Tibial artery (tissue), 4 donors: ENCODE measurements around the gene APOLD1.
"Not testable (repeated sequence)": the region's sequence is repeated elsewhere in the genome, so short reads cannot be mapped to it uniquely, and the experiment has no call there.

Experiments
- DNase-seq, 2 donors: peaks; one replicate each; pipeline ENCODE4 v3.0.0-alpha.2; 2019
- H3K27ac ChIP-seq, 2 donors: fragments of 200-600 bp; sonication (generic) in 1 of 2; 1 replicate in 1 of 2; 2 replicates in 1 of 2; pipeline ENCODE4 v1.5.1; 2018 to 2019; ENCODE audit warnings: mild to moderate bottlenecking in 1 of 2
- H3K27me3 ChIP-seq, 2 donors: fragments of 200-600 bp; sonication (generic) in 1 of 2; one replicate each; pipeline versions ENCODE4 v1.5.1 to v1.6.0; 2016 to 2019
- H3K36me3 ChIP-seq, 3 donors: fragments of 200-600 bp; sonication (generic) in 2 of 3; one replicate each; pipeline ENCODE4 v1.5.1; 2016 to 2019; ENCODE audit warnings: mild to moderate bottlenecking in 2 of 3
- H3K4me1 ChIP-seq, 4 donors: fragments of 200-600 bp; sonication (generic) in 2 of 4; 1 replicate in 3 of 4; 2 replicates in 1 of 4; pipeline ENCODE4 v1.5.1; 2016 to 2019
- H3K4me3 ChIP-seq, 2 donors: fragments of 200-600 bp; sonication (generic) in 1 of 2; 1 replicate in 1 of 2; 2 replicates in 1 of 2; pipeline ENCODE4 v1.5.1; 2018 to 2019; ENCODE audit warnings: mild to moderate bottlenecking in 2 of 2
- H3K9me3 ChIP-seq, 3 donors: fragments of 200-600 bp; sonication (generic) in 1 of 3; one replicate each; pipeline ENCODE4 v1.5.1; 2016 to 2019
- intact Hi-C: fragments of 100-400 bp; cut with DNase I; formaldehyde crosslinking; loops from one replicate; pipeline ENCODE4 v1.15.0; 2023; ENCODE audit warnings: low total_unique reads
- TF ChIP-seq, protein P1 (sequence below), 2 experiments: fragments of 200-600 bp in 1 of 2; fragments of 450-650 bp in 1 of 2; IDR thresholded peaks; one replicate each; pipeline ENCODE4 v1.5.1; 2017 to 2019; ENCODE audit warnings: antibody characterized with exemption in 2 of 2, mild to moderate bottlenecking in 1 of 2, moderate library complexity in 1 of 2

APOLD1 gene

GRCh38 chr12:12798480-12798879 is 13.0 kb downstream of the APOLD1 start:
- Histone ChIP-seq H3K4me1 (peaks cover 0 to 5% (median 2%) of the 10 kb centered on the region in 4 donors), H3K4me3 (no peak overlapping the region), H3K36me3 (no peaks in the 10 kb centered on the region), H3K27ac (no peak overlapping the region), H3K27me3 (no peaks in the 10 kb centered on the region), H3K9me3 (no peaks in the 10 kb centered on the region)
- intact Hi-C loops: no loop called here
- TF ChIP-seq, protein P1, sequence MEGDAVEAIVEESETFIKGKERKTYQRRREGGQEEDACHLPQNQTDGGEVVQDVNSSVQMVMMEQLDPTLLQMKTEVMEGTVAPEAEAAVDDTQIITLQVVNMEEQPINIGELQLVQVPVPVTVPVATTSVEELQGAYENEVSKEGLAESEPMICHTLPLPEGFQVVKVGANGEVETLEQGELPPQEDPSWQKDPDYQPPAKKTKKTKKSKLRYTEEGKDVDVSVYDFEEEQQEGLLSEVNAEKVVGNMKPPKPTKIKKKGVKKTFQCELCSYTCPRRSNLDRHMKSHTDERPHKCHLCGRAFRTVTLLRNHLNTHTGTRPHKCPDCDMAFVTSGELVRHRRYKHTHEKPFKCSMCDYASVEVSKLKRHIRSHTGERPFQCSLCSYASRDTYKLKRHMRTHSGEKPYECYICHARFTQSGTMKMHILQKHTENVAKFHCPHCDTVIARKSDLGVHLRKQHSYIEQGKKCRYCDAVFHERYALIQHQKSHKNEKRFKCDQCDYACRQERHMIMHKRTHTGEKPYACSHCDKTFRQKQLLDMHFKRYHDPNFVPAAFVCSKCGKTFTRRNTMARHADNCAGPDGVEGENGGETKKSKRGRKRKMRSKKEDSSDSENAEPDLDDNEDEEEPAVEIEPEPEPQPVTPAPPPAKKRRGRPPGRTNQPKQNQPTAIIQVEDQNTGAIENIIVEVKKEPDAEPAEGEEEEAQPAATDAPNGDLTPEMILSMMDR (IDR thresholded peaks at IDR 0.05): no peak
- no peak for DNase-seq

GRCh38 chr12:12799163-12799920 is 13.9 kb downstream of the APOLD1 start:
- H3K27ac ChIP-seq: no peak overlapping the region
- intact Hi-C loops: no loop called here
- peaks cover 0 to 5% (median 2%) of the 10 kb centered on the region in 4 donors for H3K4me1 ChIP-seq
- no peak for DNase-seq
- no peaks in the 10 kb centered on the region for H3K27me3 ChIP-seq
- no peaks in the 10 kb centered on the region for H3K9me3 ChIP-seq
- TF ChIP-seq, protein P1 (IDR thresholded peaks at IDR 0.05): no peak
- no peaks in the 10 kb centered on the region for H3K36me3 ChIP-seq
- H3K4me3 ChIP-seq: no peak overlapping the region

GRCh38 chr12:12800406-12801180 is 15.1 kb downstream of the APOLD1 start:
- intact Hi-C loops: no loop called here
- no peak for DNase-seq
- Histone ChIP-seq H3K4me1 (peaks cover 0 to 5% (median 2%) of the 10 kb centered on the region in 4 donors), H3K36me3 (no peaks in the 10 kb centered on the region), H3K27ac (no peak overlapping the region), H3K27me3 (no peaks in the 10 kb centered on the region), H3K9me3 (no peaks in the 10 kb centered on the region), H3K4me3 (no peak overlapping the region)
- TF ChIP-seq, protein P1 (IDR thresholded peaks at IDR 0.05): no peak

DNA sequence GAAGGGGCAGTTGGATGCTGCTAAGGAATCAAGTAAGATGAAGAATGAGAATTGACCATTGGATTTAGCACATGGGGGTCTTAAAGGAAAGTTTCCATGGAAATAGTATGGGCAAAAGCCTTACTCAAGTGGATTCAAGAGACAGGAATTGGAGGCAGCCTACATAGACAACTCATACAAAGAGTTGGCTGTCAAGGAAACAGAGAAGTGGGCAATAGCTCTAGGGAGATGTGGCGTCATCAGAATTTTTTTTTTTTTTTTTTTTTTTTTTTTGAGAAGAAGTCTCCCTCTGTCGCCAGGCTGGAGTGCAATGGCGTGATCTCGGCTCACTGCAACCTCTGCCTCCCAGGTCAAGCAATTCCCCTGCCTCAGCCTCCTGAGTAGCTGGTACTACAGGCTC is 16.2 kb downstream of the APOLD1 start:
- intact Hi-C loops, H3K4me1 ChIP-seq, H3K27me3 ChIP-seq, DNase-seq, H3K27ac ChIP-seq, H3K9me3 ChIP-seq, H3K36me3 ChIP-seq, H3K4me3 ChIP-seq: not testable (repeated sequence)

GRCh38 chr12:12803186-12803585 is 17.7 kb downstream of the APOLD1 start:
- peak; percentile 64 to 76 for DNase-seq
- Histone ChIP-seq H3K36me3 (no peaks in the 10 kb centered on the region), H3K9me3 (no peaks in the 10 kb centered on the region), H3K4me3 (no peak overlapping the region), H3K27me3 (no peaks in the 10 kb centered on the region), H3K4me1 (peaks cover 0 to 5% (median 2%) of the 10 kb centered on the region in 4 donors), H3K27ac (no peak overlapping the region)
- intact Hi-C loops: no loop called here
- TF ChIP-seq, protein P1 (IDR thresholded peaks at IDR 0.05): no peak

- no peaks in the 10 kb centered on the region for H3K27me3 ChIP-seq
- peaks cover 0 to 5% (median 2%) of the 10 kb centered on the region in 4 donors for H3K4me1 ChIP-seq
- no peak overlapping the region for H3K4me3 ChIP-seq
- TF ChIP-seq, protein P1 (IDR thresholded peaks at IDR 0.05): no peak
- intact Hi-C loops: no loop called here
- no peak for DNase-seq
- H3K36me3 ChIP-seq: no peaks in the 10 kb centered on the region
- no peak overlapping the region for H3K27ac ChIP-seq
- H3K9me3 ChIP-seq: no peaks in the 10 kb centered on the region
Measured at GRCh38 chr12:12804011-12804410, 18.6 kb downstream of the APOLD1 start.
